T-helper 2 cell (primary cell): Measurements from ENCODE around the gene E2F1.
"Not testable (repeated sequence)": the region's sequence is repeated elsewhere in the genome, so short reads cannot be mapped to it uniquely, and the experiment has no call there.

ENCODE experiments used
- DNase-seq, 5 experiments: peaks; one replicate each; pipeline versions ENCODE4 v3.0.0 to v3.0.0-alpha.2; 2012 to 2022

Gene E2F1

GRCh38 chr20:33657704-33658095 is 28.5 kb downstream of the E2F1 start:
- no peak for DNase-seq

DNA sequence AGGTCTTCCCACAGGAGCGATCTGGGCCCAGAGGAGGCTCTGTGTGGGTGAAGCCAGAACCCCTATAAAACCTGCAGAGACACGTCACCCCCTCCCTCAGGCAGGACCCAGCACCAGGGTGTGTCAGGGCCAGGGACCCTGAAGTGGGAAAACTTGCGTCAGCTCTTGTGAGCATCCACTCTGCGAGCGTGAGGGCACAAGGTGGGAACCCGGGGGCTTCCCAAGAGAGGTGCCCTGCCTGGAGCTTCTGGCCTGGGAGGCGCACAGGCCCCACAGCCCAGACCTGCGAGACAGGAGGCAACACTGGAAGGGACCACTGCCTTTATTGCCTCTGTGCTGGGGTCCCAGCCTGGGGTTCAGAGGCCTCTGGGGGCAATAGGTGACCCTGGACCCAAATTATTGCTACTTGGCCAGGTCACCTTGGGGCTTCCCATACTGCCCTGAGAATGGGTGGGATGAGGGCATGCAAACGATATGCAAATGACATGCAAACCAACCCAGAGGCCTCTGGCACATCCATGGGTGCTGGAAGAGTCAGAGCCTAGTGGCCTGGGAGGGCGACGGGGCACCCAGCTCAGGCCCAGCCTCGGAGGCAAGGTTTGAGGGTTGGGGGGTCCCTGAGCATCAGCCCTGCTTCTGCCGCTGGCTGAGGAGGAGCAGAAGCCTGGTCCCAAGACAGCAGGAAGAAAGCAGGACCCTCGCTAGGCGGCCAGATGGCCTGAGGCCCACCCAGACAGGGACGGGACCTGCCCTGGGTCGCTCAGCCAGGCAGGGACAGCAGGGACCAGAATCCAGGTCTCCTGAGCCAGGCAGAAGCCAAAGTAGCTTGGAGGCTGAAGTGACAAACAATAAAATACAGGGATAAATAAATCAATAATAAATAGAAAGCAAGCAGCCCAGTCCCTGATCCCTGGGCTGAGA is 29.1 kb downstream of the E2F1 start:
- no peak for DNase-seq

DNA sequence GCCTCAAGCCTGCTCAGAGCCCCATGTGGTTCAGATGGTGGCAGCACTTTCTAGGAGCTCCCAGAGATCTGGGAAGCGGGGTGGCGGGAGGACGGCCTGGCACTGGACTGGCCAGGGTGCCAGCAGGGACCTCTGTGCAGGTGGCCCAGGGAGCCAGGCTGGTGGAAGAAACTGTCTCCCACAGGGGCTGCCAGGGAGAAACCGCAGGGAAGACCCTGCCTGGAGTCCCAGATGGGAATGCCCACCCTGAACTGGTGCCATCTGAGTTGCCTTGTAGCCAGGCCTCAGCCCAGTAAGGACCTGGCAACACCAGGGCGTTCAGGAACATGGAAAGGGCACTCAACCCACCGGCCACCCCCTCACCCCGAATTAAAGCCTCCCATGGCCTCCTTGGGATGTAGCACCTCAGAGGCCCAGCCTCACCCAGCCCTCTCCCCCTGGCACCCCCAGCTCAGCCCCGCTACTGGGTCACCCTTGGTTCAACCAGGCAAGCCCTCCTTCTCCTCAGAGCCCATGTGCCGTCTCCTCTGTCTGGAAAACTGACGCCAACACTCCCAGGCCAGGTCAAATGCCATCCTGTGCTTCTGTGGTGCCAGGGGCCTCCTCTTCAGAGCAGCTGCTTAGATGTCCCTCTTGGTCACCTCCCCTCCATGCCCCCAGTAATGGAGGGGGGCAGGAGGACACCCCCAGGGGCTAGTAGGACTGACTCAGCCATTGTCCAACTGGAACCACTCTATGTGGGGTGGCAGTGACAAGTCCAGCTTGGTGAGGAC is 30.0 kb downstream of the E2F1 start:
- DNase-seq: no peak

DNA sequence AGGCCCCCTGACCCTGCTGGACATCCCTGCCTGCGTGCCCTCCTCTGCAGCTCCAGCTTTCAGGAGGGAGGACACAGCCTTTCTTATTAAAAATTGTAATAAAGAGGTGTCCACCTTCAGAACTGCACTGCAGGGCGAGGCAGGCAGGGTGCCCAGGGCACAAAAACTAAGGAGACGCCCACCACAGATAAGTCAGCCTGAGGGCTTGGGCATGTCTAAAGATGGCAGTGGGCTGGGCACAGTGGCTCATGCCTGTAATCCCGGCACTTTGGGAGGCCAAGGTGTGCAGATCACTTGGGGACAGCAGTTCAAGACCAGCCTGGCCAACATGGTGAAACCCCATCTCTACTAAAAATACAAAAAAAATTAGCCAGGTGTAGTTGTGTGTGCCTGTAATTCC is 31.0 kb downstream of the E2F1 start:
- DNase-seq: no peak

- DNase-seq: no peak
Observed at GRCh38 chr20:33654680-33655161, 31.5 kb downstream of the E2F1 start.

DNA sequence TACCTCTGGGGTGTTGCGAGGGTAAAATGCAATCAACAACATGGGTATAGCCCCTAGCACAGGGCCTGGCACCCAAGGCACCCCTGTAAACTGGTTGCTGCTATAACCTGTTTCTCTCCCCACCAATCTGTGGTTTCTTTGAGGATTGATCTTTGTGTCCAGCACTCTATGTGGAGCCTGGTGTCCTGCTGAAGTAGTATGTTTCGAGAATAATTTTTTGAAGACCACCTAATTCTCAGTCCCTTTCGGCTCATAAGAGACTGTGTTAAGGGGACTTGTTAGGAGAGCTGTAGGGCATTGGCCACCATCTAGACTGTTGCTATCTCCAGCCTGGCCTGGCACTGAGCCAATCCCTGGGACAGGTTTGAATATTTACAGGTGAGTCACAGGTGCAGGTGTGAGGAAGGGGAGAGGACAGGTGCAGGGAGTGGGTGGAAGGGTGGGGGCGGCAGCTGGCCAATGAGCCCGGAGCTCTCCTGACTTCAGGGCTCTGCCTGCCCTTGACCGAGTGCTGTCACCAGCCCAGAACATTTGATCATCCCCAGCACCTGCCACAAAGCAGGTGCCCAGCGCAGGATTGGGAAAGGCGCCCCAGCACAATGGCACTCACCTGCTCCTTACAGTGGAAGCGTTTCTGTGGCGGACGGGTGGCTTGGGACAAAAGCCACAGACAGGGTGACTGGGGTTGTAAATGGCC is 32.1 kb downstream of the E2F1 start:
- no peak for DNase-seq

GRCh38 chr20:33653218-33653899 is 32.8 kb downstream of the E2F1 start:
- DNase-seq: peak in 1 of 5 experiments; percentile 47

- DNase-seq: peak in 1 of 5 experiments; percentile 70
Observed at GRCh38 chr20:33651562-33652048, 34.6 kb downstream of the E2F1 start.

GRCh38 chr20:33650753-33651561 is 35.2 kb downstream of the E2F1 start:
- no peak for DNase-seq

DNA sequence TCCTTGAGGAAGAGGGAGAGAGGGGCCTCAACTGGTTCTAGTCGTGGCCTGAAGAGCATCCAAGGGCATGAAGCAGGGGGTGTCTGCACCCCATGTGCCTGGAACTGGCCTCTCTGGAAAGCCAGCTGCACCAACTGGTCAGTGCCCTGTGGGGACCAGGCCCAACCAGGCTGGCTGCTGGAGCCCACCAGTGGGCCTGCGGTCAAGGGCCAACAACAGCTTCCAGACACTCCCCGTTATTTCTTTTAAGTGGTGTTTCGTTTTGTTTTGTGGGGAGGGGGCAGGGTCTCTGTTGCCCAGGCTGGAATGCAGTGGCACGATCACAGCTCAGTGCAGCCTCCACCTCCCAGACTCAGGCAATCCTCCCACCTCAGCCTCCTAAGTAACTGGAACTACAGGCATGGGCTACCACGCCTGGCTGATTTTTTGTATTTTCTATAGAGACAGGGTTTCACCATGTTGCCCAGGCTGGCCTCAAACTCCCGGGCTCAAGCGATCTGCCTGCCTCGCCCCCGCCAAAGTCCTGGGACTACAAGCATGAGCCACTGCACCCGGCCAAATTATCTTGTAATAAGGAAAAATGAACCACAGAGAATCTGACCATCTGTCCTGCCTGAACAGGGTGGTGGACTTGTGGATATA is 36.0 kb downstream of the E2F1 start:
- no peak for DNase-seq

GRCh38 chr20:33649201-33649681 is 36.9 kb downstream of the E2F1 start:
- no peak for DNase-seq

DNA sequence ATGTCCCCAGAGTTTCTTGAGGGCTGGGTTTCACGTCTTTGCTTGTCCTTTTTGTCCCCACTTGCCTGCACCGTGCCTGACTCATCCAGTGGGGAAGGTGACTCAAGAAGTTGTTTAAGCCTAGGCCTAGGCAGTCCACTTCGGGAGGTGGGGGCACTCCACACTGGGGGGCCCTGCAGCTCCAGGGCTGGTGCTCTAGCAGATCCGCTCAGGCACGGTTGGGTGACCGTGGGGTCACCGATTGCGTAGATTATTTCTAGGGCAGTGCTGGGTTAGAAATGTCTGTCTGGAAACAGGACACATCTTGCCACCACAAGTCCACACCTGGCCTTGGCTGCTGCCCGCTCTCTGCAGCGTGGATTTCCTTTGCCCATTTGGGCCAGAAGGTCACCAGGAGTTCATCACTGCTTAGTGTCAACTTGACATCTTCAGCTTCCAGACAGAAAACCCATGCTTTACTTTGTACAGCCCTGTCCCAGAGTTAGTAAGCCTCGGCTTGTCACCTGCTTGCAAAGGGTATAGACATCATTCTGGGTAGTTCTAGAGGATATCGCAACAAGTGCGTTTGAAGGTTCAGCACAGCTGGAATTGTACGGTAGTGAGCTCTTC is 37.7 kb downstream of the E2F1 start:
- no peak for DNase-seq

GRCh38 chr20:33647603-33648395 is 38.4 kb downstream of the E2F1 start:
- peak in 1 of 5 experiments; percentile 62 for DNase-seq

DNA sequence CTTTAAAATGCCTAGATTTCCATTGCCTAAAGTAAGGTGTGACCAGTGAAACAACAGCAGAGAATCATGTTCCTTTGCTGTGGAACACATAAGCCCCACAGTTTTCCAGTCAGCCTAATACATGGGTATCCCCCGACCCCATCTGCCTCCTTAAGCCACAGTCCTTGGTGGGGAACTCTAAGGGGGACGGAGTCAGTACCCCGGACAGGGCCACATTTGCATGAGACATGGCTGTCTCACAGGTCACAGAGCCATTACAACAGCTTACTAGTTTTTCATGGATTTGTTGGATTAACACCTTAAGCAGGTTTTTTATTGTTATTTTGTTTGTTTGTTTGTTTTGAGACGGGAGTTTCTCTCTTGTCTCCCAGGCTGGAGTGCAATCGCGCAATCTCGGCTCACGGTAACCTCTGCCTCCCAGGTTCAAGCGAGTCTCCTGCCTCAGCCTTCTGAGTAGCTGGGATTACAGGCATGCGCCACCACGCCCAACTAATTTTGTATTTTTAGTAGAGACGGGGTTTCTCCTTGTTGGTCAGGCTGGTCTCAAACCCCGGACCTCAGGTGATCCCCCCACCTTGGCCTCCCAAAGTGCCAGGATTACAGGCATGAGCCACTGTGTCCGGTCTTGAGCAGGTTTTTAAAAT is 39.1 kb downstream of the E2F1 start:
- not testable (repeated sequence) for DNase-seq

- no peak for DNase-seq
Observed at GRCh38 chr20:33646191-33646590, 40.0 kb downstream of the E2F1 start.

DNA sequence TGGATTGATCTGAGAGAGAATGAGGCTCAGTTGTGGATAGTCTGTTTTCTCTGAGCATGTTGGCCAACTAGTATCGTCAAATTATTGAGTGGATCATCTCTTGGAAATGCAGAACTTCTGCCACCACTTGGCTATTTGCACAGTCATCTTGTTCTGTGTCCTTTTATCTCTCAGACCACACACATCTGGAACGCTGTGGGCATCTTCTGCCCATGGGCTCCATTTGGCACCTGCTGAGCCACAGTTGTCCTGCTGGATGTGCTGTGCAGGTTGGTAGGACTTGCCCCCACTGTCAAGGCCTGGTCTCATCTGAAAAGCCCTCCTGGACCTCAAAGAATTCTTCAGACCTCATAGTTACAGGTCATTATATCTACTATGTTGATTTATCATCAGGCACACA is 40.8 kb downstream of the E2F1 start:
- DNase-seq: no peak

DNA sequence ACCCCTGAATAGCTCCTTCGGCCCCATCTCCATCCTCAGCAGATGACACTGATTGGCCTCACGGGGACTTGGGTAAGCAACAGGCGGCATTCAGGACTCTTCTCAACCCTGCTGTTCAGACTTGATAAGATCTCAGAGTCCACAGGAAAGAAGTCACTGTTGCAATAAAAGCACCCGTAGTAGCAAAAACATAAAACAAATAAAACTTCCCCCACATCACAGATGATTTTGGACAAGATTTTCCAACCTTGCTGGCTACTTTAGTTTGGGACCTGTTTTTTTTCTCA is 41.2 kb downstream of the E2F1 start:
- DNase-seq: no peak

DNA sequence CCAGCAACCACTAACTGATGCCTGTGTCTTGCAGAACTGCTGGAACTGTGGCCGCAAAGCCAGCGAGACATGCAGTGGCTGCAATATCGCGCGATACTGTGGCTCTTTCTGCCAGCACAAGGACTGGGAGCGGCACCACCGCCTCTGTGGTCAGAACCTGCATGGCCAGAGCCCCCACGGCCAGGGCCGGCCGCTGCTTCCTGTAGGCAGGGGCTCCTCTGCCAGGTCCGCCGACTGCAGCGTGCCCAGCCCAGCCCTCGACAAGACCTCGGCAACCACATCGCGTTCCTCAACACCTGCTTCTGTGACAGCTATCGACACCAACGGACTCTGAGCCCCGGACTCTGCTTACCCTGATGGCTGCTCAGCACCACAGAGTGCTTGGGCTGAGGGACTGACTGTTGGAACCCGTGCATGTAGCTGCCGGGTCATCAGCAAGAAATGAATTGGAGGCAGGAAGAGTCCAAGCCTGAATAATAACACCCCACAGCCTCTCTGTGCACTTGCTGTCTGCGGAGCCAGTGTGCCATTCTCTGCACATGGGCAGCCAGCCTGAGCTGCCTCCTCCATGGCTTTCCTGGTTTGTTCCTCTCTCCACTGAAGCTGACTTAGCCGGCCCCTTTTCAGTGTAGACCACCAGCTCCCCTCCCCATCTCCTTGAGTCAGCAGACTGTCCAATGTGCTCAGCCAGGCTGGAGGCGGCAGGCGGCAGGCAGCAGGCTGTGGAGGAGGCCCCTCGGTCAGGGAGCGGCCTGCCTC is 41.7 kb downstream of the E2F1 start:
- no peak for DNase-seq
